Breast epithelium (tissue), 4 donors: Measurements from ENCODE around the gene KCNQ1OT1. TPM values are rescaled to one million over a fixed set of nuclear protein-coding genes. Genes with fewer than 3 reads are reported as not detected.

ENCODE experiments used
- DNase-seq, 2 donors: peaks; one replicate each; pipeline ENCODE4 v3.0.0-alpha.2; 2019; ENCODE audit warnings: low spot score in 2 of 2
- H3K27ac ChIP-seq, 2 donors: fragments of 200-600 bp; sonication (generic) in 1 of 2; one replicate each; pipeline ENCODE4 v1.5.1; 2016 to 2019; ENCODE audit warnings: mild to moderate bottlenecking in 1 of 2
- H3K27me3 ChIP-seq, 2 donors: fragments of 200-600 bp; sonication (generic) in 1 of 2; one replicate each; pipeline versions ENCODE4 v1.5.1 to v1.6.0; 2017 to 2019; ENCODE audit warnings: control low read depth in 1 of 2, mild to moderate bottlenecking in 1 of 2
- H3K36me3 ChIP-seq: fragments of 200-600 bp; one replicate; pipeline ENCODE4 v1.5.1; 2019
- H3K4me1 ChIP-seq, 2 donors: fragments of 200-600 bp; sonication (generic); one replicate each; pipeline ENCODE4 v1.5.1; 2016 to 2019; ENCODE audit warnings: control low read depth in 1 of 2
- H3K4me3 ChIP-seq, 3 donors: fragments of 200-600 bp; sonication (generic); 1 replicate in 2 of 3; 2 replicates in 1 of 3; pipeline ENCODE4 v1.5.1; 2016 to 2019; ENCODE audit warnings: mild to moderate bottlenecking in 3 of 3, moderate library complexity in 2 of 3
- H3K9me3 ChIP-seq, 2 donors: fragments of 200-600 bp; sonication (generic) in 1 of 2; one replicate each; pipeline ENCODE4 v1.5.1; 2016 to 2019; ENCODE audit warnings: control low read depth in 1 of 2
- CTCF ChIP-seq, 3 donors: fragments of 450-650 bp; IDR thresholded peaks; one replicate each; pipeline ENCODE4 v1.5.1; 2016 to 2017; ENCODE audit warnings: antibody characterized with exemption in 3 of 3, mild to moderate bottlenecking in 3 of 3, moderate library complexity in 3 of 3
- POLR2A ChIP-seq: fragments of 450-650 bp; IDR thresholded peaks from one replicate; pipeline ENCODE4 v1.6.1; 2016; ENCODE audit warnings: antibody characterized with exemption, mild to moderate bottlenecking, moderate library complexity
- POLR2AphosphoS5 ChIP-seq, 3 donors: sonication (generic); formaldehyde crosslinking; IDR thresholded peaks; one replicate each; pipeline ENCODE4 v1.6.1; 2017; ENCODE audit warnings: antibody characterized with exemption in 3 of 3
- intact Hi-C: fragments of 100-400 bp; cut with DNase I; formaldehyde crosslinking; loops from one replicate; pipeline ENCODE4 v1.15.1; 2023; ENCODE audit warnings: low total_unique reads
- total RNA-seq, 3 donors: library from RNA; depleted of rRNA; stranded (reverse); fragments of >200 nt; gene quantifications; one replicate each; pipeline ENCODE4 v1.1.0, GENCODE V29; 2016

KCNQ1OT1 gene
- total RNA-seq, 3 donors from 2014 or later, result 2.1 to 5.3 (median 3.6) TPM

GRCh38 chr11:2652333-2653197 lies 47.2 kb downstream of the KCNQ1OT1 start:
- H3K27ac ChIP-seq, result no peak overlapping the region
- peaks cover 36 to 49% of the 10 kb centered on the region in 2 donors for H3K9me3 ChIP-seq
- no peak for DNase-seq

GRCh38 chr11:2651826-2652271 lies 47.9 kb downstream of the KCNQ1OT1 start:
- TF ChIP-seq POLR2A, result no peak
- no peak for TF ChIP-seq CTCF (IDR thresholded peaks at IDR 0.05)
- no peak for TF ChIP-seq POLR2AphosphoS5 (IDR thresholded peaks at IDR 0.05)
- H3K9me3 ChIP-seq, result peaks cover 36 to 49% of the 10 kb centered on the region in 2 donors

More at GRCh38 chr11:2652333-2653197, 47.2 kb downstream of the KCNQ1OT1 start:
- Histone ChIP-seq H3K36me3 (no peaks in the 10 kb centered on the region), H3K4me3 (no peak overlapping the region), H3K4me1 (no peaks in the 10 kb centered on the region), H3K27me3 (no peaks in the 10 kb centered on the region)
- intact Hi-C loops, result no loop called here
- TF ChIP-seq CTCF (IDR thresholded peaks at IDR 0.05), result no peak
- TF ChIP-seq POLR2A, result no peak
- TF ChIP-seq POLR2AphosphoS5 (IDR thresholded peaks at IDR 0.05), result no peak

GRCh38 chr11:2651054-2651617 lies 48.7 kb downstream of the KCNQ1OT1 start:
- Histone ChIP-seq H3K4me3 (no peak overlapping the region), H3K9me3 (peaks cover 41 to 49% of the 10 kb centered on the region in 2 donors), H3K27ac (no peak overlapping the region), H3K4me1 (no peaks in the 10 kb centered on the region), H3K27me3 (no peaks in the 10 kb centered on the region), H3K36me3 (no peaks in the 10 kb centered on the region)
- TF ChIP-seq POLR2A (no peak), POLR2AphosphoS5 (IDR thresholded peaks at IDR 0.05) (no peak), CTCF (IDR thresholded peaks at IDR 0.05) (no peak)
- no peak for DNase-seq
- intact Hi-C loops, result no loop called here

More at GRCh38 chr11:2651826-2652271, 47.9 kb downstream of the KCNQ1OT1 start:
- H3K36me3 ChIP-seq, result no peaks in the 10 kb centered on the region
- intact Hi-C loops, result no loop called here
- no peak overlapping the region for H3K4me3 ChIP-seq
- no peak overlapping the region for H3K27ac ChIP-seq
- no peaks in the 10 kb centered on the region for H3K4me1 ChIP-seq
- no peaks in the 10 kb centered on the region for H3K27me3 ChIP-seq
- DNase-seq, result peak in 1 of 2 donors; percentile 49

- no peaks in the 10 kb centered on the region for H3K36me3 ChIP-seq
- H3K4me3 ChIP-seq, result no peak overlapping the region
- H3K9me3 ChIP-seq, result peaks cover 48 to 52% of the 10 kb centered on the region in 2 donors
- TF ChIP-seq POLR2A (no peak), CTCF (IDR thresholded peaks at IDR 0.05) (no peak), POLR2AphosphoS5 (IDR thresholded peaks at IDR 0.05) (no peak)
- no peaks in the 10 kb centered on the region for H3K4me1 ChIP-seq
- DNase-seq, result no peak
- H3K27me3 ChIP-seq, result no peaks in the 10 kb centered on the region
- intact Hi-C loops, result no loop called here
- H3K27ac ChIP-seq, result no peak overlapping the region
Measured at GRCh38 chr11:2650343-2650867, 49.4 kb downstream of the KCNQ1OT1 start.

GRCh38 chr11:2649848-2650247 lies 49.9 kb downstream of the KCNQ1OT1 start:
- intact Hi-C loops, result no loop called here
- no peak for DNase-seq
- Histone ChIP-seq H3K36me3 (no peaks in the 10 kb centered on the region), H3K27ac (no peak overlapping the region), H3K9me3 (peaks cover 52 to 54% of the 10 kb centered on the region in 2 donors), H3K27me3 (no peaks in the 10 kb centered on the region), H3K4me3 (no peak overlapping the region), H3K4me1 (no peaks in the 10 kb centered on the region)
- no peak for TF ChIP-seq POLR2A
- no peak for TF ChIP-seq POLR2AphosphoS5 (IDR thresholded peaks at IDR 0.05)
- TF ChIP-seq CTCF (IDR thresholded peaks at IDR 0.05), result no peak
